ENCODE measurements around the gene IDI2. TPM values are rescaled to one million over a fixed set of nuclear protein-coding genes. Genes with fewer than 3 reads are reported as not detected.

Gene IDI2
- total RNA-seq, 2 donors from 2014 or later, result not detected

GRCh38 chr10:1037098-1037497, 11.4 kb upstream of the IDI2 start:
- peaks cover 20% of the 10 kb centered on the region for H3K36me3 ChIP-seq
- no peak for ATAC-seq (ENCODE audit: insufficient number of reproducible peaks, low FRiP score, low read depth)

GRCh38 chr10:1036341-1036791, 10.7 kb upstream of the IDI2 start:
- Histone ChIP-seq H3K36me3 (peaks cover 15% of the 10 kb centered on the region), H3K4me3 (no peak overlapping the region), H3K9me3 (no peaks in the 10 kb centered on the region), H3K27me3 (replicated peaks; ENCODE audit: insufficient read depth) (no peaks in the 10 kb centered on the region), H3K27ac (no peak overlapping the region), H3K4me1 (ENCODE audit: control insufficient read depth in 1 of 2, low read depth in 2 of 2) (no peaks in the 10 kb centered on the region)
- ATAC-seq (ENCODE audit: insufficient number of reproducible peaks, low FRiP score, low read depth), result no peak
- DNase-seq (ENCODE audit: low spot score), result no peak
- TF ChIP-seq CTCF (IDR thresholded peaks at IDR 0.05), result no peak

More at GRCh38 chr10:1037098-1037497, 11.4 kb upstream of the IDI2 start:
- DNase-seq (ENCODE audit: low spot score), result no peak
- Histone ChIP-seq H3K4me3 (no peak overlapping the region), H3K27me3 (replicated peaks; ENCODE audit: insufficient read depth) (no peaks in the 10 kb centered on the region), H3K4me1 (ENCODE audit: control insufficient read depth in 1 of 2, low read depth in 2 of 2) (no peaks in the 10 kb centered on the region), H3K27ac (no peak overlapping the region), H3K9me3 (no peaks in the 10 kb centered on the region)
- no peak for TF ChIP-seq CTCF (IDR thresholded peaks at IDR 0.05)

GRCh38 chr10:1035201-1035600, 9.5 kb upstream of the IDI2 start:
- H3K27ac ChIP-seq, result no peak overlapping the region
- no peaks in the 10 kb centered on the region for H3K9me3 ChIP-seq
- H3K27me3 ChIP-seq (replicated peaks; ENCODE audit: insufficient read depth), result no peaks in the 10 kb centered on the region
- H3K4me3 ChIP-seq, result no peak overlapping the region
- DNase-seq (ENCODE audit: low spot score) (no peak), ATAC-seq (ENCODE audit: insufficient number of reproducible peaks, low FRiP score, low read depth) (no peak)
- H3K4me1 ChIP-seq (ENCODE audit: control insufficient read depth in 1 of 2, low read depth in 2 of 2), result no peaks in the 10 kb centered on the region
- peaks cover 6% of the 10 kb centered on the region for H3K36me3 ChIP-seq
- no peak for TF ChIP-seq CTCF (IDR thresholded peaks at IDR 0.05)

- Histone ChIP-seq H3K9me3 (no peaks in the 10 kb centered on the region), H3K36me3 (peaks cover 5% of the 10 kb centered on the region), H3K4me1 (ENCODE audit: control insufficient read depth in 1 of 2, low read depth in 2 of 2) (no peaks in the 10 kb centered on the region), H3K27me3 (replicated peaks; ENCODE audit: insufficient read depth) (no peaks in the 10 kb centered on the region), H3K4me3 (no peak overlapping the region), H3K27ac (no peak overlapping the region)
- ATAC-seq (ENCODE audit: insufficient number of reproducible peaks, low FRiP score, low read depth), result no peak
- TF ChIP-seq CTCF (IDR thresholded peaks at IDR 0.05), result no peak
- no peak for DNase-seq (ENCODE audit: low spot score)
Measured at GRCh38 chr10:1034758-1035157, 9.1 kb upstream of the IDI2 start.

GRCh38 chr10:1033601-1034000, 7.9 kb upstream of the IDI2 start:
- H3K4me1 ChIP-seq (ENCODE audit: control insufficient read depth in 1 of 2, low read depth in 2 of 2), result no peaks in the 10 kb centered on the region
- H3K9me3 ChIP-seq, result no peaks in the 10 kb centered on the region
- H3K4me3 ChIP-seq, result no peak overlapping the region
- DNase-seq (ENCODE audit: low spot score) (no peak), ATAC-seq (ENCODE audit: insufficient number of reproducible peaks, low FRiP score, low read depth) (no peak)
- H3K27ac ChIP-seq, result no peak overlapping the region
- H3K27me3 ChIP-seq (replicated peaks; ENCODE audit: insufficient read depth), result no peaks in the 10 kb centered on the region
- H3K36me3 ChIP-seq, result peaks cover 5% of the 10 kb centered on the region
- TF ChIP-seq CTCF (IDR thresholded peaks at IDR 0.05), result no peak
